GM11168 (cell line): ENCODE results near the gene EVL.

Experiments
- in situ Hi-C: fragments of 300-500 bp; cut with MboI; formaldehyde crosslinking; loops from one replicate; pipeline ENCODE4 v1.12.0; 2022; ENCODE audit warnings: low sequenced_read_pairs; ENCODE audit not compliant: unreplicated experiment

EVL gene

DNA sequence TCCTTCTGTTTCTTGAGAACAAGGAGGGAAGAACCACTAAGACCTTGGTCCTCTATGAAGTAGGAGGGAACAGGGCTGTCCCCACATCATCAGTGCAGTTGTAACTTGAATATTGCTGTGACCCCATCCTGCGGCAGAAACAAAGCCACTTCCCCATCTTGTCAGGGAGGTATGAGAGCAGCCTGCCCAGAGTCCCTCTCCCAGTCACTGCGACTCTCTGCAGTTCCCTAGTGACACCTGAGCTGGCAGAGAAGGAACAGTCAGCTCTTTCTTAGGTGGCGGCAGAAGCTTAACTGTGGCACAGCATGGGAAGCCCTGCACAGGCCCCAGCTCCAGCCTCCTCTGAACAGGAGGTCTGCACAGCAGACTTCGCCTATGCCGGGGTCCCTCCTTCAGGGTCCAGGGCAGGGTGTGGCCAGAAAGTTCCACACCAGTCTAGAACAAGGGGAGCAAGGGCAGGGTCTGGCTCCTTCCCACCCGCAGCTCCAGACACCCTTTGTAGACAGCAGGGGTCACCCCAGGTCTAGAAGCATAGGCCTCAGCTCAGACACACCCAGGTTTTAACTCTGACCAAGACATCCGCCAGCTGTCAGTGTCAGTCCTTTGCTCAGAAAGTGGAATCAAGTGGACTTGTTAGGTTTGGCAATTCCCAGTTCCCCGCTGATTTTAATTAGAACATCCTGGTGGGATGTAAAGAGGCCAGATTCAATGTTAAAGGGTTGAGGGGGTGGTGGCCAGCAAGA lies 57.4 kb downstream of the EVL start:
- in situ Hi-C loops = no loop called here

DNA sequence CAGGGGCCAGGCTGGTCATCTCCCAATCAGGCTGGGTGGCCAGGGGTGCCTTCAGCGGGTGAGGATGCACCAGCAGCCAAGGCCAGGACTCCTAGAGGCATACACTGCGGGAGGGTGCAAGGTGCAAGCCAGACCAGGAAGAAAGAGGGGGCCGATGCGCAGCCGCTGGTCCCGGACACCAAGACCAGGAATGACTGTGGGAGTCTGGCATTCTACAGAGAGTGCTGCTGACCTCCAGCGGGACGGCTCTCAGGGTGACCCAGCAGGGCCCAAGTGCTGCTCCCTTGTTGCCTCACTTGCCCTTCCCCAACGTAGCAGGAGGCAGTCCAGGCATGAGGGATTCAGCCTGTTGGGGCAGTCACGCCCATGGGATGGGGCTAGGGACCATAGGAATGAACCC lies 58.4 kb downstream of the EVL start:
- in situ Hi-C loops = no loop called here

DNA sequence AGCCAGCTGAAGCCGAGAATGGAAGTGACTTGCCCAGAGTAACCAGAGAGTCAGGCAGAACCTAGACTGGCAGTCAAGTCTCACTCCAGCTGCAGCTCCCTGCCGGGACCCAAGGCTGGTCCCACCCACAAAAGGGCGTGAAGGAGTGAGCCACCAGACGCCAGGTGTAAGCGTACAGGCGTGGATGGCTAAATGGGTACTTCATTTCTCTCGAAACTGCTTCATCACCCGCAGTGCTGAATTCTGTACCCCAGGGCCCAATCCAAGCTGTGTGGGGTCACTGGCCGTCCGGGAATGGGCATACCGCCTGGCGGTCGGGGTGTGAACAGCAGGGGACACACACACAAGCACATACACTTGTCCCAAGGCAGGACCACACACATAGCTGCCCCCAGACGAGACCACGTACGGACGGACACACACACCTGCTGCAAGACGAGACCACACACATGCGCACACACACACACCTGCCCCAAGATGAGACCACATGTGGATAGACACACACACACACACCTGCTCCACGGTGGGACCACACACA lies 59.4 kb downstream of the EVL start:
- in situ Hi-C loops = no loop called here

DNA sequence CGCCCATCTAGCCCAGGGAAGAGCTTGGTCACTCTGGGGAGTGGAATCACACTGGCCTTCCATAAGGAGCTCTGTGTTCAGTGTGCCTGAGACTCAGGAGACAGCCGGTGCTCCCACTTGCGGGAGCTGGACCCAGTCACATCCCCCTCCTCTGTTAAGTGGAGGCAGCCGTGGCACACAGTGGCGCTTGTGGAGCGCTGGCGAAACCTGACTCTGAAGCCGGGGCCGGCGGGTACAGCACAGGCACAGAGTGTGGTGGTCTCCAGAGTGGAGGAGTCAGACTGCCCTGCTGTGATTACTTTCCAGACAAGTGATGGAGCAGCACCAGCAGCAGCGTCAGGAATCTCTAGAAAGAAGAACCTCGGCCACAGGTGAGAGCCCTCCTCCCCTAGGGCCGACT lies 61.2 kb downstream of the EVL start:
- in situ Hi-C loops = no loop called here

DNA sequence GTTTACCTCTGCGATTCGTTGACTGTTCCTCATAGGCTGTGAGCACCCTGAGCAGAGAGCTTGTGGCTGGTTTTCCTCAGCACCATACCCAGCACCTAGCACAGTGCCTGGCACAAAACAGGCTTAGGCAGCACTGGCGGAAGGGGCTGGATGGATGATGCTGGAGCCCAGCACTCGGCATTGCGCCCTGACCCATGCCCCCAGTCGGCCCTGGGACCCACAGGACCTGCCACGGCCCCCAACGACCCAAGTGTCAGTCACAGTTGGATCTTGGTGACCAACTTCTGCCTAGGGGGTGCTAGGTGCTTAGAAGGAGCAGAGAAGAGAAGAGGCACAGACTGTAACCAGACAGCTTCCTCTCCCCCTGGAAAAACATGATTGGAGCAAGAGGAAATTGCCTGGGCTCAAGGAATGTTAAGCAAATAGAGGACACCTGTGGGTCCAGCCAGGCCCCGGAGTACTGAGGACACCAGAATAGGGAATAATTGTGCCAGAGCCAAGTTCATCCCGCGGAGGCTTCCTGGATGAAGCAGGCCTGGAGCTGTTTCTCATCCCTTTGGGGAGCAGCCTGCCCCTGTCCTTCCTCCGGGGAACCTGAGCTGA lies 62.7 kb downstream of the EVL start:
- in situ Hi-C loops = no loop called here

DNA sequence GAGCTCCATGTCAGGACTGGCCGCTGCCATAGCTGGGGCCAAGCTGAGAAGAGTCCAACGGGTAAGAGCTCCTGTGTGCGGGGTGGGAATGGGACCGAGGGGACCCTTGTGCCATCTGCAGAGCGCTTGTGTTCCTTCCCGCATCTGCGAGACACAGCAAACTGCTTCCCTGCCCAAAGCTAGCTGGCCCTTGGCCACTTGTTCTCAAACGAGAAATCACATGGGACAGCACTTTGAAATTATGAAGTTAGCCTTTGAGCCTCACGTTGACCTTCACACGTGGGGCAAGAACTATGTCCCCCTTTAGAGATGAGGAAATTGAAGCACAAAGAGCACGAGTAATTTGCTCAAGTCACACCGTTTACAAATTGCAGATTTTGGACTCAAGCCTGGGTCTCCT lies 63.5 kb downstream of the EVL start:
- in situ Hi-C loops = no loop called here

DNA sequence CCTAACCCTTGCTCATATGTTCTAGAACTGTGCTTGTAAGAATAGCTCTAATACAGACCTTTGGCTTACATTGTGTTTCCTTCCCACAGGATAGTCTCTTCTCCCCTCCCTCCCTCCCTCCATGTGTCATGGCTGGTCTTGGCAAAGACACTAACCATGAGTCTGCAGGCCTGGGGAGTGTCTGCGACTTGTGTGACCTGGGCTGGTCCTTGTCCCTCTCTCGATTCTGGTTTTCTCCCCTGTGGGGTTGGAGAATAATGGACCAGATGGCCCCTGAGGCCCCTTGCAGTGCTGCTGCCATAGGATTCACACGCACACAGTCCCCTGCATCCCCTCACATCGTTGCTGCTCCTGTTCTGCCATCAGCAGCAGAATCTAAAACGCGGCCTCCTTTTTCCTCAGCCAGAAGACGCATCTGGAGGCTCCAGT lies 64.0 kb downstream of the EVL start:
- in situ Hi-C loops = no loop called here

DNA sequence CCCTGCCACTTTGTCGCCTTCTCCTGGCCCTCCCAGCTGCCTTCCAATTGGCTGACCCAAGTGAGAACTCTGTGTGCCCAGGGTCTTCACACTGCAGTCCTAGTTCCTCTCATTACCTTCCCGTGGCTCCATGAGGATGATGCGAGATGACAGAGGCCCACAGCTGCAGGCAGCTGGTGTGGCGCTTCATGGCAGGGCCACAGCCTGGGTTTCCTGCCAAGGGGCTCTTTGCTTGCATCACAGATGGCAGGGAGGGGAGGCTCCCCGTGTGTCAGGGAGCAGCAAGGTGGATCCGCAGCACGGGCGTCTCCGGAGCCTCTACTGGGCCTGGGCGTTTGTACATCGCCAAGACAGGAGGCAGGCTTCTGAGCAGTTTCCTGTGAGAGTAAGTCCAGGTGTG lies 65.3 kb downstream of the EVL start:
- in situ Hi-C loops = no loop called here

DNA sequence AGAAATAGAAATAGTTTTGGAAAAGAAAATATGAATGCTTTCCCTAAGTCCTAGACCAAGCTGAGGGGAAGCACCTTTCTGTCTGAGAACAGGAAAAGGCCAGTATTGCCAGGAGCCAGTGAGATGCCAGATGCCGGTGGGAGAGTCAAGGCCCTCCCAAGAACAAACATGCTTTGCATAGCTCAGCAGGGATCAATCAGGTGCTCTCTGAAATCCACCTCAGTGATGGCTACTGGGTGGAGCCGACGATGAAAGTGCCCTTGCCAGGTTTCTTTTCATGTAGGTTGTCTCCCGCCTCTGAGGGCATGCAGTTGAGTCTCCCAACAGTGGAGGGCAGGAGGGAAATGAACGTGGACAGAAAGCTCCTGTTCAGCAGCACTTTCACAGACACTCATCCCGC lies 66.0 kb downstream of the EVL start:
- in situ Hi-C loops = no loop called here

DNA sequence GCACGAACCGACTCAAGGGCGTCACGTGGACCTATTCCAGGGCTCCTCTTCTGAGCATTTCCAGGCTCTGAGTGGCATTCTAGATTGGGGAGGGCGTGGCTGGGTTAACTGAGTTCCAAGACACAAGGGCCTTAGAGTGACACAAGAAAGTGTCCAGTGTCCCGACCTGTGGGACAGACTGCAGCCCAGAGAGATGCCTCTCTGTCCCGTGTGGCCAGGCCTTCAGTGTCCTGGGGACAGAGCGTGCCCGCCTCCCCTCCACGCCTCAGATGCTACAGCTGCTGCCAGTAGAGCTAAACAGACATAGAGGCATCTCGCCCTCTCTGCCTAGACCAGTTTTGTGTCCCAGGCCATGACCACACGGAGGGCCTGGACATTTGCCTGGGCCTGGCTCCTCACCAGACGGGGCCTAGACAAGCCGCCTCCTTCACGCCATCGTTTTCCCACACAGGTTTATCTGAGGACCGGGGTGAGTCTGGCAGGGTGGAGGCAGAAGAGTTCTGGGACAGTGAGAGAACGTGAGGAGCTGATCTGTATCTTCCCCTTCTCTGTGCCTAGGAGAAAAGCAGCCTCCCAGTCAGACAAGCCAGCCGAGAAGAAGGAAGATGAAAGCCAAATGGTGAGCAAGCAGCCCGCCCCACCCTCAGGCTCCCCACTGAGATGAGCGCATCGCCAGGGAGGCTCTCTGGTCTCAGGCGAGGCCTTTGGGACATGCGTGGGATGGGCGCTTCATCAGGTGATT lies 67.1 kb downstream of the EVL start:
- in situ Hi-C loops = no loop called here

DNA sequence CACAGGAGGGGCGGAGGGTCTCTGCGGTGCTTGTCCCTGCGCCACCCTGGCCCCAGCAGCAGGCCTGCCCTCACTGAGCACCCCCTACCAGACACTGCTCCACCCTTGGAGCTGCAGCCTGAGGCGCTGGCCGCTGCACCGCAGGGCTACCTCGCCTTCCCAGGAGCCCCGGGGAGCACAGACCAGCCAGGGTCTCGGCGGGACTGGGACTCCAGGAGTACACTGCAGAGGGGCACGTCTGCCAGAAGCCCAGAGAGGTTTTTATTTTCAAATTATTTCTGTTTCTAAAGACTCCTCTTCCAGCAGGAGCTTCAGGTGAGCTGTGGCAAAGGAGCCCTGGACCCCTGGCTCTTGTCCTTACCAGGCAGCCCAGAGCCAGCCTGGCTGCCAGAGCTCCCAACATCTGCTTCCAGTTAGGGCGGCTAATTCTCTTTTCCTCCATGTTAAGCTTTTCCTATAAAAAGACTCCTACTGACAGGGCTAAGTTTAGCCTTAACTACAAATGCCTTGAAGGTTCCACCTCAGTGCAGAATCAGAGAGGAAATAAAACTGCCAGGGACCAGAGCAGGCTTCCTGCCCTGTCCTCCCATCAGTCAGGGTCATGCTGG lies 67.8 kb downstream of the EVL start:
- in situ Hi-C loops = no loop called here

DNA sequence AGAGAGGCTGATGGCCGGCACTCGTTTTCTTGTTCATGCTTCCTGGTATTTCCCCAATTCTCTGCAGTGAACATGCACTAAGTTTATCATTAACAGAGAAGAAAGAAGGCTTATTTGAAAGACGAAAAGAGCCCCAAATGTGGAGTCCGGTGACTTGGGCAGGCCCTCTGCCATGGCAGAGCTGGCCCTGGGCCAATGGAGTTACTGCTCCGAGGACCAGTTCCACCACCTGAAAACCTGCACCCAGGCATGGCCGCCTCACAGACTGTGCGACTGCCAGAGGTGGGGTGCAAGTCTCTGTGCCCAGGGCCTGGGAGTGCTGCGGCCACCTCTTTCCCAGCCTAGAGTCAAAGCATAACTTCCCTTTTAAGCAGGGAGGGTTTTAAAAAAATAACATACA lies 69.4 kb downstream of the EVL start:
- in situ Hi-C loops = no loop called here

DNA sequence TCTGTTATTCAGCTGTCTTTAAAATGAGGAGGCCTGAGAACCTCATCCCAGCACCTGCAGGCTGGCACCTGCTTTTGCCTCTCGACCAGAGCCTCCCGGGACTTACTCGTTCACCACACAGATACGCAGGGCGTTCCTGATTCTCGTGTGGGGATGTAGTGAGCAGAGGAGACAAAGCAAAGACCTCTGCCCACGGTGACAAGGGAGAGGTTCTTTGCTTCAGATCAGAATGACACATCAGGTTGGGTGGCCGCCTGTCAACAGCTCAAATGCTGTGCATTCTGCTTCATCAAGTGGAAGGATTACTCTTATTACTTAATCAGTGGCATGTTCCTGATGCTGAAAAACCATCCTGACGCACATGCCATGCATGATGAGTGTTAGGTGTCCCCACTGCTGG lies 69.9 kb downstream of the EVL start:
- in situ Hi-C loops = no loop called here

DNA sequence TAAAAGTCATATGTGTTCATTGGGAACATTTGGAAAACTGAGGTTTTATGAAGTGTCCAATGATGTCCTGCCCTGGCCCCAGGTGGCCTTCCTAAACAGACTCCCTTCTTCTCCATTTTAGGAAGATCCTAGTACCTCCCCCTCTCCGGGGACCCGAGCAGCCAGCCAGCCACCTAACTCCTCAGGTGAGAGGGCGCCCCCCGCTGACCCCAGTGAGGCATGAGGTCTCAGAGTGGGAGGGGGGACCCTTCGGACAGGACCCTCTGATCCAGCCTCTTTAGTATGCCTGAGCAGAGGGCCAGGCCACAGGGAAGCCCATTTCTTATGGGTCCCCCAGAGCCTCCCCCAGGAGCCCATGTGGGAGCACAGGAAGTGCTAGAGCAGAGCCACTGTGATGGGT lies 70.6 kb downstream of the EVL start:
- in situ Hi-C loops = no loop called here

DNA sequence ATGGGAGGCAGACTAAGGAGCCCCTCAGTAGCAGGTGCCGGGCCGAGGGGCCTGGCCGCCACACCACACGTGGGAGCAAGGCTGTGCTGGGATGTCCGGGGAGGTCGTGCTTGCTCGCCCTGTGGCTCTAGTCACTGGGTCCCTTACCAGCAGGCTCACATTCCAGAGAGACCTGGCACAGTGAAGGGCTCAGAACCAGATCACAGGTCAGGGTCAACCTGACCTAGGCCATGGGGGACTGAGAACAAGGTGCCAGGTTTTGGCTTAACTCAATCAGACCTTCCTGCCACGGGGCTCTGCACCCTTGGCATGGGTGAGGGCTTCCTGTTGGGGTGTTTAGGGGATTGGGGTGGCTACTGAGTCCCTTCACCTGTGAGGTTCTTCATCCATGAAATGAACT lies 72.0 kb downstream of the EVL start:
- in situ Hi-C loops = no loop called here

DNA sequence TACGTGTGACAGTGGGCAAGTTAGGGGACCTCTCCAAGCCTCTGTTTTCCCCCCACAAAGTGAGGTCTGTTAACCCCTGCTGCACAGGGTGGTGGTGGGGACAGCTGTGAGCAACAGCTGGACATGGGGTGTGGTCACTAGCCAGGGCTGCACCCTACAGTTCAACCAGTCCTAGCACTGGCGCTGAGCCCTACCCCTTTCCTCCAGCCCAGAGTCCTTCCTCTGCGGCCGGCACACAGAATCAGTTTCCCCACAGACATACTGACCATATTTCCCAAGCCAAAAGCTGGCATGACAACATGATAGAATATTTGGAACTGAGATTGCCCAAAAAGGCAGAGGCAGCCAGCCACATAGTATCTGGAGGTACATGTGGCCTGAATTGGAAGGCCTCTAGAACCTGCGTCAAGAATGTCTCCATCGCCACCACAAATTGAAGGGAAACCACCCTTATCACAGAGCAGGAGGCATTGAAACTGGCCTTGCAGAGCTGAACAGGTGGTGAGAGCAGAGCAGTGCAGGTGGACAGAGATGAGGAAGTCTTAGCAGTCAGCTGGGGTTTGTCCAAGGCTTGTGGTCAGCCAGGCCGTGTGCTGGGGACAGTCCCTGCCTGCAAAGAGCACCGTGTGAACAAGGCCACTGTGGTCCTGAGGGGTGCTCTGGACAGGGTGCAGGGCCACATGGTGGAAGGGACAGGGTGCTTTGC lies 73.0 kb downstream of the EVL start:
- in situ Hi-C loops = no loop called here

DNA sequence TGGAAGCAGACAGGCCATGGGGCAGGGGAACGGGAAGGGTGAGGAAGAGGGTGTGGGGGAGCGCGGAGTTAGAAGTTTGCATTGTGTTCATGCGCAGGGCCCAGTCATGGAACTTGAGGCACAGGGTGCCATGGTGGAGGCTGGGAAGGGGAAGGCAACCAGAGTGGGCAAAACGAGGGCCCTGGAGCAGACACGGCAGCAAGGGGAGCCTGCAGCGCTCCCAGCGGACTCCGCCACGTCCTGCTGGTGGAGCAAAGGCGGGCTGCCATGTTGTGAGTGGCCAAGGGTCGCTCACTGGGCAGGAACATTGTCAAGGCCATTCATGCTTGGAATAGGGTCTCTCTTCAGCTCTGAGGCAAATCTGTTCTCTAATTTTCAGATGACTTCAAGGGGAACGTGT lies 73.7 kb downstream of the EVL start:
- in situ Hi-C loops = no loop called here

DNA sequence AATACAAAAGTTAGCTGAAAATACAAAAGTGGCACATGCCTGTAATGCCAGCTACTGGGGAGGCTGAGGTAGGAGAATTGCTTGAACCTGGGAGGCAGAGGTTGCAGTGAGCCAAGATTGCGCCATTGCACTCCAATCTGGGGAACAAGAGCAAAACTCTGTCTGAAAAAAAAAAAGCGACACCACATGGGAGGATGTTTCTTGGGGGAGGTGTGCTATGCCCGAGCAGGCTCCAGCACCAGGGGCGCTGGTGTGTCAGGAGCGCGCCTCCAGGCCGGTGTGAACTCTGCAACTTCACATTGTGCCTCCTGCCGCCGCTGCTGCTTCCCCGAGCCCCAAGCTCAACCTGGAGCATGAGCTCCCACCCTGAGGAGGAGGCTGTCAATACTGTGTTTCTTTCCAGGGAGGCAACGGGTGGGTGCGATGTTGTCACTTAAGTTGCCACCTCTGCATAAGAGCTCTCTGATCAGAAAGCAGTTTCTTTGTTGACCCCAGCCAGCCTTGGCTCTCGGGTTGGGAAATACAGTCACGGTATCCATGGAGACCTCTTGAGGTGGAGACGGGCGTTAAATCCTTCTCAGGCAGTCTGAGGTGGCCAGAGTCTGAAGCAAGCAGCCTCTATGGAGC lies 75.3 kb downstream of the EVL start:
- in situ Hi-C loops = no loop called here

DNA sequence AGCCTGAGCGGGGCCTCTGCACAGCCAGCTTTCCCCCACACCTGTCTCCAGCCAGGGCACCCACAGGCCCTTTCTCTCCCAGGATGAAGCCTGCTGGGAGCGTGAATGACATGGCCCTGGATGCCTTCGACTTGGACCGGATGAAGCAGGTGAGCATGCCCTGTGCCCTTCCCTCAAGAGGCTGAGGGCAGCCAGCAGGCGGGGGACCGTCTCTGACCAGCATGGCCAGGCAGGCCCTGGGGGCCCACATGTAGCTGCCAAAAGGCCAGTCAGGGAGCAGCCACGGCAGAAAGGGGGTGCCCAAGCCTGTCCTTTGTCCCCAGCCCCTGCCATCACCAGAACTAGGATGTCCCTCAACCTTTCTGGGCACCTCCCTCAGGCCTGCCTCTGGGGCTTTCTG lies 75.9 kb downstream of the EVL start:
- in situ Hi-C loops = no loop called here
